SK-N-DZ (cell line): ENCODE data around the gene GDF10.

ENCODE experiments used
- DNase-seq: peaks from one replicate; pipeline ENCODE4 v3.0.0-alpha.2; 2015; ENCODE audit warnings: low spot score

The GDF10 gene

DNA sequence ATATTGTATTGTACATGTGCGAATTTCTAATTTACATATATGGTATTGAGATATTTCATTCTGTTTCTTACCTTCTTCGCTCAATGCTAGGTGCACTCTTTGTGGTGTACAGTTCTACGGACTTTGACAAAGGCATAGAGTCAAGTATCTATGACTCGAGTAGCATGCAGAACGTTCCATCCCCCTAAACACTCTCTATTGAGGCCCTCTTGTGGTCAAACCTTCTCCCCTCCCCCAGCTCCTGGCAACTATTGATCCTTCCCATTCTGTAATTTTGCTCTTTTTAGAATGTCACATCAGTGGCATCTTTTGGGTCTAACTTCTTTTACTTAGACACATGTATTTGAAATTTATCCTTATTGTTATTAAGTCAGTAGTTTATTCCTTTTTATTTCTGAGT is 30.7 kb upstream of the GDF10 start:
- no peak for DNase-seq

DNA sequence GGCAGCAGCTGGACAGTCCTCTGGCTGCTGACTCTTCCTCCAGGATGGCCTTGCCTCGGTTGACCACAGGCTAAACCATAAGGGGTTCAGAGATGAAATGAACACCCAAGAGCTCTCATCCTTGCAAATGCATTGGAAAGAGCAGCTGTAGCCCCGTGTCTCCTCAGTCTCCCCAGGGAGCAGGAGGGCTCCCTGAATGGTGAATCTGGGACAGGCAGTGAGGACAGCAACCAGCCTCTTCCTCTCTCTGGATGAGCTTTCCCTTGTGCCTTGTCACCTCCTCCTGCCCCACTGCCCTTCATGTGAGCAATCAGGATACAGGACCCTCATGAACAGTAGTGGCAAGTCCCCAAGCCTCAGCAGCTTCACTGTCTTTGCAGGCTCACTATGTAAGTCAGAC is 23.9 kb upstream of the GDF10 start:
- DNase-seq, result no peak

DNA sequence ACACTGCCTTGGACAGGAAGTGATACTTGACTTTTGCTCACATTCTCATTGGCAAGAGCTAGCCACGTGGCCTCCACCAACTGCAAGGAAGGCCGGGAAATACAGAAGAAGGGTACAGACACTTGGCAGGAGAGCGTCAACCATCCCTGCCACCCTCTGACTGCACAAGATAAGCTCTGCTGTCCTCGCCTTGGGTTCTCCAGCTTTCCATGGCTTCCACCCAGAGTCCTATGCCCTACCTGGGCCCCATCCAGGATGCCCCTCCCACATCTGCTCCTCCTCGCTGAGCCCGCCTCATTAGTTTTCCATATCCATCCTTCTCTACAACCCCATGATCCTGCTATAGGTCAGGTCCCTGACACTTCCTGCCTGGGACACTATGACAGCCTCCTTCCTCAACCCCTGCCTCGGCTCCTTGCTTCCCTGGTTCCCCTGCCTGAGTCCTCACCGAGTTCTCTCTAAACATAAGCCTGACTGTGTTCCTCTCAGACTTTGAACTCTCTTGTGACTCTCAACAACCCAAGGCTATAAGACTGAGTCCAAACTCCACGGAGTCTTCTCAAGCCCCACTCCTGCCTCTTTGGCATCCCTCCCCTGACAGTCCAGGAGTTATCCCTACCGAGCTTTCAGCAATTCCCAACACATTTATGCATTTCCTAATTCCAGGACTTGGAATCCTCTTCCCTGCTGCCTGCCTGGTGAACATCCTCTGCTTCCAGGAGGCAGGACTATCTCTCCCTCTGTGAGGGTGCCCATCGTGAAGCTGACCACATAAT is 23.2 kb upstream of the GDF10 start:
- DNase-seq, result no peak

DNA sequence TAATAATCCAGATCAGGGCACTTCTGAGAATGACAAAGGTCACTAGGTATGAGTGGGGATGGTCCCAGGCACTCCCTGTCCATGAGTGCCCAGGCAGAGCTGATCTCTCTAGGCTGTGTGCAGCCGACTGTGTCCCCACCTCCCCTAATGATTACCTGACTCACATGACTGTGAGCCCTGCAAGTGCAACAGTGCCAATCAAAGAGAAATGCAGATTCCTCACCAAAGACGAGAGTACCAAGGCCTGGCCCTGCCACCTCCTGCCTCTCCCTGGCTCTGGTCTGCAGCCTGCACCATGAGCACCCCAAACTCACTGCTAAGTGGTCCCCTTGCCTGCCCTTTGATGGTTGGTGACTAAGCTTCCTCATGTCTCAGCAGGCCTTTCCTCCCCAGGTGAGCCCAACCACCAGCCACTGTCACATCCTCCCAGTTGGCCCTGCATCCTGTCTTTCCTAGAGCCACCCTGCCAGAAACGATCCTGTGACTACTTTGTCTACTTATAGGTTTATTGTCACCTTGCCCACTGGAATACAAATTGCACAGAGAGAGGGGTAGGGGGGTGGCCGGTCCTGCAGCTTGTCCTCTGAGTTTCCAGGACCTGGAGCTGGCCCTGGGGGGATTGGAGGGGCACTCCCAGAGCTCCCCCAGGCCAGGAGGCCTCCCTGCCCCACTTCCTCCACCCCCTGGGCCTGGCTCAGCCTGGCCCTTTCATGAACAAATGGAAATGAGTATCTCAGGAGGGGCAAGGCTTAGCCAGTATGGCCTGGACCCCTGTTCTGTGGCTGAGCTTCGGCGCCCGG is 22.4 kb upstream of the GDF10 start:
- no peak for DNase-seq

DNA sequence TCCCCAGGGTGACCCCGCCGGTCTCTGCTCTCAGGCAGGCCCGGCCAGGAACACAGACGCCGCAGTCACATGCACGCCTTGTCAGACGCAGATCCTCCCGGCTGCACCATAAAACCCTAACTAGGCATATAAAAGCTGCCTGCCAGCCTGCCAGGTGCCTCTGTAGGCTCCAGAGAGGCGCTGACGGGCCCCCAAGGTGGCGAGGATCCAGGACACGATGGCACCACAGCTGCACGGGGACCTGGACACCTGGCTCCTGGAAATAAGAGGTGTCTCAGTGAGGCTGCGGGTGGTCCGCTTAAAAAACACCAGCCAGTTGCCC is 21.9 kb upstream of the GDF10 start:
- DNase-seq, result no peak

GRCh38 chr10:47278720-47279119 is 21.3 kb upstream of the GDF10 start:
- DNase-seq, result no peak

DNA sequence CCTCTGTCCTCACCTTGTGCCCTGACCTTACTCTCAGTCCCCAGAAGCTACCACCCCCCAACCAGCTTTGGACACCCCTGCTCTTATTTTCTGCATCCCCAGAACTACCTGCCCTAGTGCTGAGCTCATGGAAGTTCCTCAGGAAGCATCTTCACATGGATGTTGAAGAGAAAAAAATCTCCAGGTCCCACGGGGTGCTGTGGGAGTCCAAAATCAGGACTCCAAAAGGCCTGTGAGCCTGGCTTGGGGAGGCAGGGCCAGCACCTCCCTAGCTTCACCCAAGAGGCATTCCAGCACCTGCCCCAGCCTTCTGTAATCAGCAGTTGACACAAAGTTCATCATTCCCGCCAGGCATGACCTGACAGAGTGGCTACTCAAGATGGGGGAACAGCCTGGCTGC is 20.7 kb upstream of the GDF10 start:
- no peak for DNase-seq

GRCh38 chr10:47282005-47282656 is 17.9 kb upstream of the GDF10 start:
- no peak for DNase-seq

DNA sequence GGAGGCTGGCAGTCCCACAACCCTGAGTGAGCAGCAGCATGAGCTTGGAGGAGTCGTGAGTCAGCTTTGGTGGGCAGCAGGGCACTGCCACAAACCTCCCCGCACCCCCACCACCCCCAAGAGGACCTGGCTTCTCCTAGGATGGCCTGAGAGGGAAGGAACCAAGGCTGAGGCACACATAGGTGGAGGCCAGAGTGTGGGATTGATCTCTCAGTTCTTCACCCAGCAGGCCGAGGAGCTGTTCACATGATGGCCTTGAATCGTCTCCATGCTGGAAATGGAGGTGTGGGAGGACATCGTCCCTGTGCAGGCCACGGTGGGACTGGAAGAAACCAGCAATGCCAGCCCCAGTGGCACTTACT is 17.4 kb upstream of the GDF10 start:
- no peak for DNase-seq

DNA sequence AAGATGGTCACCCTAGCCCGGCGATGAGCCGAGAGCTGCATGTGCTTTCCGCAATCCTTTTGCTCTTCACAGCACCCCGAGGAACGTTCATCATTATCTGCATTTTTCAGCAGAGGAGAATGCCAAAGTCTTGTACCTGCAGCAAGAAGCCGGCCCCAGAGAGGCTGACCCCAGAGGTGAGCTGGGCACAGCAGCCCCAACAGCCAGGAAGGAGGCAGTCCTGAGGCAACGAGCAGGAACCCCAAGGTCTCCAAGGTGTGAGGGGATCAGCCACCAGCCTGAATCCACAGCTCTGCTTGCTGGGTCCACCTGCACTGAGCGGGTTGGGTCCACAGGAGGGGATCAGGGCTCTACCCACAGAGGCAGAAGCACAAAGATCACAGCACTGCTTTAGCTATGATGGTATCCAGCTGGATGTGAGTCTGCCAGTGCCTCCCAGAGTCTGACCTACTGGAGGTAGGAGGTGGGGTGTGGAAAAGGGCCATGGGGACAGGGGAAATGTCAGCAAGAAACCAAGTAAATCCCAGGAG is 16.8 kb upstream of the GDF10 start:
- no peak for DNase-seq

- no peak for DNase-seq
Observed at GRCh38 chr10:47283848-47284247, 16.1 kb upstream of the GDF10 start.

GRCh38 chr10:47285381-47286115 is 14.4 kb upstream of the GDF10 start:
- DNase-seq, result no peak

DNA sequence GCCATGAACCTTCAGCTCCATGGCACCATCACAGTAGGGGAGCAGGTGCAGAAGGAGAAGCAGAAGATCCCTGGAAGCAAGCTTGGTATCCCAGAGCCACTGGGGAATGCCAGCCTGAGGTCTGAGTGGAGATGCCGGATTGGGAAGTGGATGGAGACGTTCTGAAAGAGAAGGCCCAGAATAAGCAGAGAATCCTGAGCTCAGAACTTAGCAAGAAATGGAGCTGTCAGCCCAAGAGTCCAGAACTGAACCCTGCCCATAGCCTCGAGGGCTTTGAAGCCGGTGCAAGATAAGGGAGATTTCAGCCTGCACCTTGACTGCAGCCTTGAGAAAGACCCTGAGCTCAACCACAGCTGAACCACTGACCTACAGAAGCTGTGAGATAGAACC is 13.9 kb upstream of the GDF10 start:
- DNase-seq, result no peak

GRCh38 chr10:47286591-47287315 is 13.2 kb upstream of the GDF10 start:
- no peak for DNase-seq

DNA sequence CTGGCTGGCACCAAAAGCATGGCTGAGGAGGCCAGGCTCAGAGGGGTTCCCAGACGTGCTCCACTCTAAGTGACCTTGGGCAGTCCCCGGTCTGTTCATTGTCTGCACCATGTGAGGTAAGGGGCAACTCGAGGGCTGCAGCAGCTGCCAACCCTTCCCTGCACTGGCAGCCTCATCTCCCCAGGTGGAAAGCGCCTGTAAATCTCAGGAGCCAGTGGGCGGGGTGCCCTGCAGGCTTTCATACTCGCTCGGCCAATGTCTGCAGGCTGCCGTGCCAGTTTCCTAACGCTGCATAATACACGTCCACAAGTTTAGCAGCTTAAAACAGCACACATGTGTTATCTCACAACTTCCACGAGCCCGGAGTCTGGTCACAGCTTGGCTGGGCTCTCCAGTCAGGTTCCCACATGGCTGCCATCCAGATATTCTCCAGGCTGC is 12.6 kb upstream of the GDF10 start:
- no peak for DNase-seq

DNA sequence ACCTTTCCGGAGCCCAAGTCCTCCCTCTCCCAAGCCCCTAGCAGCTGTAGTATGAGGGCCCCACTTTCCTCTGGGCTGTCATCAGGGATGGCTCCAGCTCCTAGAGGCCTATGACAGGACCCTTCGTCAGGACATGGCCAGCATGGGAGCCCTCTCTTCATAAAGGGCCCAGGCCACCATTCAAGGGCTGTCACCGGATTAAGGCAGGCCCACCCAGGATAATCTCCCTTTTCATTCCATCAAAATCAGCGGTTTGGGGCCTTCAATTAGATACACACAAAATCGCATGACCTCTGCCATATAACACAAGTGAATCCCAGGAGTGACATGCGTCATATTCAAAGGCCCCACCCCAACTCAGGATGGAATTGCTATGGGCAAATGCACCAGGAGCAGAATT is 12.2 kb upstream of the GDF10 start:
- DNase-seq, result no peak

DNA sequence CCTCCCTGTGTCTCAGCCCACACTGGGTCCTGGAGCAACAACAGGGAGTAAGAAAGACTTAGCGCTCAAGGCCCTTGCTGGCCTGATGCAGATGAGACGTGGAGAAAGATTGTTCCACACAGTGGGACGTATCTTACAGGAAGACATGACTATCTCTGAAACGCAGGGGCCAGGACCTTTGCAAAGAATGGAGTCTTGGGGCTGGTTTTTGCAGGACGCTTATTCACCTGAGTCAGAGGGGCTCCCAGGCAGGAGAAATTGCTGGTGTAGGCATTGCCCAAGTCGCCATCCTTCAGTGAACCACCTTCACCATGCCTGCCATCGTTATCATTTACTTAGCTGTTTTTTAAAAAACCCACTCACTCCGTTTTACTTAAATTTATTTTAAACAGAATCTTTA is 11.8 kb upstream of the GDF10 start:
- DNase-seq, result no peak

DNA sequence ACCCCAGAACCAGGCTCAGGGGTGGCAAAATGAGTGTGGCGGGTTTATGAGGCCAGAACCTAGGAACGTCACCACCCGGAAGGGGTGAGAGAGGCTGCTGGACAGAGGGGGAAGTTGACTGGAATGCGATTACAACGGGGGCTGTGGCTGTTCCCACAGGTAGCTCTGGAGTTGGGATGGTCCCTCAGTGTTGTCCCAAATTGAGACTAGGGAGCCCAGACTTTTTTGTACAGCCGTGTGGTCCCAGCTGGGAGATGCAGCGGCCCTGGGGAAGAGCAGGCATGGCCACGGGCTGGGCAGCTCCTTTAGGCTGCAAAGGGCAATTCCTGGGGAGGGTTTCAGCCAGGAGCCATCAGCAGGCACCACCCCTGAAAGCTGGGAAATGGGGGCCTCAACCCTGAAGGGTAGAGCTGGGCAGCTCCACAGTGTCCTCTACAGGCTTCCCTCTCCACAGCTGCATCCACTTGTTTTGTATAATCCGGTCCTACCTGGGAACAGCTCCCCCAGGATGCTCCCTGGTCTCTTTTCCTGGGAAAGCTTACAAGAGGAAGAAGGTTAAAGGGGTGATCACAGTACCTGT is 11.0 kb upstream of the GDF10 start:
- DNase-seq, result no peak

DNA sequence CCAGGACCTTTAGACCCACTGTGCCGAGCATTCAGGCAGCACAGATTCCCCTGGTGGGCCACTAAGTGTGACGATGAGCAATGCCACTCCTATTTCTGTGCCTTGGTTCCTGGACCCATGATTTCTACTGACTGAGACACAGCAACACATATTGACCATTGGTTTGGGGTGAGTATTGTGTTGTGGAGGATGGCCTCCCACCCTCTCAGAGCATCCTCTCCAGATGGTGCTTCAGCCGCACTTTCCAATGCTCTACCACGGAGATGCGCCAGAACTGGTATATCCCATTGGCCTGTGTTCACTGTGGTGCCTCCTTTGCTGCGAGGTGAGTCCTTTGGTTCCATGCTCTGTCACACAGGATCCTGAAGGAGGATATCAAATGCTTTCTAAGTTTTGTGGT is 10.1 kb upstream of the GDF10 start:
- no peak for DNase-seq

DNA sequence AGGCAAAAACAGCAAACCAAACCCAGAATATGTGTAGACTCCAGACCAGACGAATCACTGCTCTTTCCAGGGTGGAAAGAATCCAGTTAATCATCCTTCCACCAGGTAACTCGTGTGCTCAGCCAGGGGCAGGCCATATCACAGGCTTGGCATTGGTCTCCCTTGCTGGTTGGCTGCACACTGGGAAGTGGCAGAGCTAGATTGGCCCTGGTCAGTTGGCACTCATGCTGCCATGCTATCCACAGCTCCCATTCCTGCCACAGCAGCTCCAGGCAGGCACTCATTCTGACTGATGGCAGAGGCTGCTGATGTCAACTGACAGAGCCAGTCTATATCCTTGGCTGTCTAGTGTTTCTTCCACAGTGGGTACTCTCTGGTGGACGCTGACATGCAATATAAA is 9.7 kb upstream of the GDF10 start:
- DNase-seq, result no peak

DNA sequence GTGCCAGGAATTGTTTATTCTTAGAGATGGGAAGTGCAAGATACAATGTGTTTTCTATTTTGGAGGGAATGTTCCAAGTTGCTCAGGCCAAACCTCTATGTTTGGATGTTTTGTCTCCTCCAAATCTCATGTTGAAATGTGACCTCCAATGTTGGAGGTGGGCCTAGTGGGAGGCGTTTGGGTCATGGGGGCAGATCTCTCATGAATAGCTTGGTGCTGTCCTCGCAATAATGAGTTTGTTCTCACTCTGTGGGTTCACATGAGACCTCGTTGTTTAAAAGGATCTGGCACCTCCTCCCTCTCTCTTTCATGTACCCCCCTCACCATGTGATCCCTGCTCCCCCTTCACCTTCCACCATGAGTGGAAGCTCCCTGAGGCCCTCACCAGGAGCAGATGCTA is 8.3 kb upstream of the GDF10 start:
- no peak for DNase-seq
